ENCODE results near the gene RC3H2.
"Not testable (repeated sequence)": the region's sequence is repeated elsewhere in the genome, so short reads cannot be mapped to it uniquely, and the experiment has no call there.

The RC3H2 gene

GRCh38 chr9:122912671-122912963 lies 7.5 kb upstream of the RC3H2 start:
- peak overlapping the region; percentile 99 for H3K9ac ChIP-seq (ENCODE audit: low read length)
- H3K36me3 ChIP-seq (ENCODE audit: control insufficient read depth, insufficient read depth, low read length, severe bottlenecking) = peaks cover 34% of the 10 kb centered on the region
- H3K4me1 ChIP-seq (ENCODE audit: control insufficient read depth, insufficient read depth, low read length) = peaks cover 11% of the 10 kb centered on the region
- no peaks in the 10 kb centered on the region for H3K27me3 ChIP-seq (replicated peaks; ENCODE audit: control insufficient read depth, insufficient read depth, low read length)
- H3K9me3 ChIP-seq (ENCODE audit: control insufficient read depth, low read length) = no peaks in the 10 kb centered on the region
- DNase-seq (ENCODE audit: low read depth) = no peak
- peak overlapping the region; percentile 100 for H3K4me3 ChIP-seq (ENCODE audit: low read length)

GRCh38 chr9:122906122-122906521 lies 963 bp upstream of the RC3H2 start:
- not testable (repeated sequence) for DNase-seq (ENCODE audit: low read depth); H3K4me3 ChIP-seq (ENCODE audit: low read length); H3K27me3 ChIP-seq (replicated peaks; ENCODE audit: control insufficient read depth, insufficient read depth, low read length); H3K9me3 ChIP-seq (ENCODE audit: control insufficient read depth, low read length); H3K9ac ChIP-seq (ENCODE audit: low read length)
- Histone ChIP-seq H3K36me3 (ENCODE audit: control insufficient read depth, insufficient read depth, low read length, severe bottlenecking) (peaks cover 25% of the 10 kb centered on the region), H3K4me1 (ENCODE audit: control insufficient read depth, insufficient read depth, low read length) (peaks cover 20% of the 10 kb centered on the region)

DNA sequence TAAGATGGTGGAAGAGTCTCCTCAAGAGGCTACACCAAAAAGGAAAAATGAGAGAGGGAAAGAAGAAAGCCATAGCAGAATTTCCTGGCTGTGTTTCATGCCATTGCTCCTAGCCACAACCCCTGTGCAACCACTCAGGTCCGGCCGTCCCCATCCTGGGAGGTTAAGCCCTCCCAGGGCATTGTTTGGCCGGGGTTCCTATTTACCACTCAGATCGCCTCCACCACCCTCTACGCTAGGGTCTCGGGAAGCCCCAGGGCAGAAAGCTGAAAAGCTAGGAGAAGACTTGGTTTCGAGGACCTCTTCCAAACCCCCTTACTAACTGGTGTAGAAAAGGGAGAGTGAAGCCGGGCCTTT lies 715 bp downstream of the RC3H2 start:
- H3K4me3 ChIP-seq (ENCODE audit: low read length) = peak overlapping the region; percentile 99
- no peaks in the 10 kb centered on the region for H3K9me3 ChIP-seq (ENCODE audit: control insufficient read depth, low read length)
- peak overlapping the region; percentile 99 for H3K9ac ChIP-seq (ENCODE audit: low read length)
- peaks cover 35% of the 10 kb centered on the region for H3K4me1 ChIP-seq (ENCODE audit: control insufficient read depth, insufficient read depth, low read length)
- H3K27me3 ChIP-seq (replicated peaks; ENCODE audit: control insufficient read depth, insufficient read depth, low read length) = no peaks in the 10 kb centered on the region
- peak; percentile 65 for DNase-seq (ENCODE audit: low read depth)
- H3K36me3 ChIP-seq (ENCODE audit: control insufficient read depth, insufficient read depth, low read length, severe bottlenecking) = peaks cover 9% of the 10 kb centered on the region

- peak overlapping the region; percentile 70 for H3K9ac ChIP-seq (ENCODE audit: low read length)
- no peaks in the 10 kb centered on the region for H3K27me3 ChIP-seq (replicated peaks; ENCODE audit: control insufficient read depth, insufficient read depth, low read length)
- H3K36me3 ChIP-seq (ENCODE audit: control insufficient read depth, insufficient read depth, low read length, severe bottlenecking) = peaks cover 18% of the 10 kb centered on the region
- DNase-seq (ENCODE audit: low read depth) = peak; percentile 39
- peak overlapping the region; percentile 69 for H3K4me3 ChIP-seq (ENCODE audit: low read length)
- peaks cover 45% of the 10 kb centered on the region for H3K4me1 ChIP-seq (ENCODE audit: control insufficient read depth, insufficient read depth, low read length)
- no peaks in the 10 kb centered on the region for H3K9me3 ChIP-seq (ENCODE audit: control insufficient read depth, low read length)
Measured at GRCh38 chr9:122900791-122901190, 4.4 kb downstream of the RC3H2 start.

GRCh38 chr9:122897969-122898368 lies 7.2 kb downstream of the RC3H2 start:
- no peak overlapping the region for H3K9ac ChIP-seq (ENCODE audit: low read length)
- H3K27me3 ChIP-seq (replicated peaks; ENCODE audit: control insufficient read depth, insufficient read depth, low read length) = no peaks in the 10 kb centered on the region
- H3K9me3 ChIP-seq (ENCODE audit: control insufficient read depth, low read length) = no peaks in the 10 kb centered on the region
- DNase-seq (ENCODE audit: low read depth) = peak; percentile 11
- peaks cover 44% of the 10 kb centered on the region for H3K36me3 ChIP-seq (ENCODE audit: control insufficient read depth, insufficient read depth, low read length, severe bottlenecking)
- peaks cover 34% of the 10 kb centered on the region for H3K4me1 ChIP-seq (ENCODE audit: control insufficient read depth, insufficient read depth, low read length)
- H3K4me3 ChIP-seq (ENCODE audit: low read length) = no peak overlapping the region

DNA sequence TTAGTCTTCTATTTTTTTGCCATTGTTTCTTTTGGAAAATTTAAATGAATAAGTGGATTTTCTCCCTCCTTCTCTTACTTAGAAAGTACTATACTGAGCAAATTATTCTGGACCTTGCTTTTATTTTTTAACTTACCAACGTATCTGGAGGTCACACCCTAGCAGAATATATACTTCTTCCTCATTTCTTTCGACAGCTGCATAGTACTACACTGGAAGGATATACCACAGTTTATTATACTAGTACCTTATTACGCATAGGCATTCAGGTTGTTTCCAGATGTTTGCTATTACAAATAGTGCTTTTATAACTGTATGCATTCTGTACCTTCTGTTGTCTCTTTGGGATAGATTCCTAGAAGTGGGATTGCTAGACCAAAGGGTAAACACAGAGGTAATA lies 16.7 kb downstream of the RC3H2 start:
- Histone ChIP-seq H3K36me3 (ENCODE audit: control insufficient read depth, insufficient read depth, low read length, severe bottlenecking) (peaks cover 88% of the 10 kb centered on the region), H3K4me3 (ENCODE audit: low read length) (no peak overlapping the region), H3K4me1 (ENCODE audit: control insufficient read depth, insufficient read depth, low read length) (no peaks in the 10 kb centered on the region), H3K9ac (ENCODE audit: low read length) (no peak overlapping the region), H3K9me3 (ENCODE audit: control insufficient read depth, low read length) (no peaks in the 10 kb centered on the region), H3K27me3 (replicated peaks; ENCODE audit: control insufficient read depth, insufficient read depth, low read length) (no peaks in the 10 kb centered on the region)
- no peak for DNase-seq (ENCODE audit: low read depth)

GRCh38 chr9:122883125-122883524 lies 22.0 kb downstream of the RC3H2 start:
- peaks cover 92% of the 10 kb centered on the region for H3K36me3 ChIP-seq (ENCODE audit: control insufficient read depth, insufficient read depth, low read length, severe bottlenecking)
- DNase-seq (ENCODE audit: low read depth) = no peak

DNA sequence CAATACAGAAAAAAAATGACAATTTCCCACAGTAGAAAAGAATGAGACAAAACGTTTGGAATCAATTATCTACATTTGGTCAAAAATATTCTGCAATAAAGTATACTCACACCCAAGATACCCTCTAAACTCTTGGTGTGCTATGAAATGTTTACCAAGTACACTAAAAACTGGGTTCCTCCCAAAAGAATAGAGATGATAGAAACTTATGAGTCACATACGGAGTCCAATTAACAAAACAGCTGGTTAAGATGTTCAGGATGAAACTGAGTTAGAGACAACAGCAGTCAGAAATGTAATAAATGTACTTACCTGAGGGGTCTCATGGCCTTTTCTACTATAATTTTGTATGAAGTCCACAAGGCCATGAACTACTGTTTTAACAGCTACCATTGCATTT lies 25.7 kb downstream of the RC3H2 start:
- Histone ChIP-seq H3K4me1 (ENCODE audit: control insufficient read depth, insufficient read depth, low read length) (no peaks in the 10 kb centered on the region), H3K9me3 (ENCODE audit: control insufficient read depth, low read length) (no peaks in the 10 kb centered on the region), H3K36me3 (ENCODE audit: control insufficient read depth, insufficient read depth, low read length, severe bottlenecking) (peaks cover 97% of the 10 kb centered on the region), H3K27me3 (replicated peaks; ENCODE audit: control insufficient read depth, insufficient read depth, low read length) (no peaks in the 10 kb centered on the region), H3K4me3 (ENCODE audit: low read length) (no peak overlapping the region), H3K9ac (ENCODE audit: low read length) (no peak overlapping the region)
- no peak for DNase-seq (ENCODE audit: low read depth)

More at GRCh38 chr9:122883125-122883524, 22.0 kb downstream of the RC3H2 start:
- Histone ChIP-seq H3K4me3 (ENCODE audit: low read length) (no peak overlapping the region), H3K27me3 (replicated peaks; ENCODE audit: control insufficient read depth, insufficient read depth, low read length) (no peaks in the 10 kb centered on the region), H3K9ac (ENCODE audit: low read length) (no peak overlapping the region), H3K4me1 (ENCODE audit: control insufficient read depth, insufficient read depth, low read length) (no peaks in the 10 kb centered on the region), H3K9me3 (ENCODE audit: control insufficient read depth, low read length) (no peaks in the 10 kb centered on the region)

GRCh38 chr9:122875523-122875922 lies 29.6 kb downstream of the RC3H2 start:
- Histone ChIP-seq H3K27me3 (replicated peaks; ENCODE audit: control insufficient read depth, insufficient read depth, low read length) (no peaks in the 10 kb centered on the region), H3K9ac (ENCODE audit: low read length) (no peak overlapping the region), H3K4me1 (ENCODE audit: control insufficient read depth, insufficient read depth, low read length) (no peaks in the 10 kb centered on the region), H3K36me3 (ENCODE audit: control insufficient read depth, insufficient read depth, low read length, severe bottlenecking) (peaks cover 89% of the 10 kb centered on the region), H3K4me3 (ENCODE audit: low read length) (no peak overlapping the region), H3K9me3 (ENCODE audit: control insufficient read depth, low read length) (no peaks in the 10 kb centered on the region)
- no peak for DNase-seq (ENCODE audit: low read depth)

DNA sequence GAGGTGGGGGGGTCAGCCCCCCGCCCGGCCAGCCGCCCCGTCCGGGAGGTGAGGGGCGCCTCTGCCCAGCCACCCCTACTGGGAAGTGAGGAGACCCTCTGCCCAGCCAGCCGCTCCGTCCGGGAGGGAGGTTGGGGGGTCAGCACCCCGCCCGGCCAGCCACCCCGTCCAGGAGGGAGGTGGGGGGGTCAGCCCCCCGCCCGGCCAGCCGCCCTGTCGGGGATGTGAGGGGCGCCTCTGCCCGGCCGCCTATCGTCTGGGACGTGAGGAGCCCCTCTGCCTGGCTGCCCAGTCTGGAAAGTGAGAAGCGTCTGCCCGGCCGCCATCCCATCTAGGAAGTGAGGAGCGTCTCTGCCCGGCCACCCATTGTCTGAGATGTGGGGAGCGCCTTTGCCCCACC lies 37.9 kb downstream of the RC3H2 start:
- not testable (repeated sequence) for H3K9ac ChIP-seq (ENCODE audit: low read length); H3K9me3 ChIP-seq (ENCODE audit: control insufficient read depth, low read length); DNase-seq (ENCODE audit: low read depth); H3K4me3 ChIP-seq (ENCODE audit: low read length); H3K4me1 ChIP-seq (ENCODE audit: control insufficient read depth, insufficient read depth, low read length); H3K27me3 ChIP-seq (replicated peaks; ENCODE audit: control insufficient read depth, insufficient read depth, low read length)
- H3K36me3 ChIP-seq (ENCODE audit: control insufficient read depth, insufficient read depth, low read length, severe bottlenecking) = peaks cover 48% of the 10 kb centered on the region

- no peaks in the 10 kb centered on the region for H3K9me3 ChIP-seq (ENCODE audit: control insufficient read depth, low read length)
- H3K4me3 ChIP-seq (ENCODE audit: low read length) = no peak overlapping the region
- H3K9ac ChIP-seq (ENCODE audit: low read length) = no peak overlapping the region
- no peak for DNase-seq (ENCODE audit: low read depth)
- H3K27me3 ChIP-seq (replicated peaks; ENCODE audit: control insufficient read depth, insufficient read depth, low read length) = no peaks in the 10 kb centered on the region
- peaks cover 49% of the 10 kb centered on the region for H3K36me3 ChIP-seq (ENCODE audit: control insufficient read depth, insufficient read depth, low read length, severe bottlenecking)
- H3K4me1 ChIP-seq (ENCODE audit: control insufficient read depth, insufficient read depth, low read length) = no peaks in the 10 kb centered on the region
Measured at GRCh38 chr9:122866079-122866478, 39.1 kb downstream of the RC3H2 start.

GRCh38 chr9:122865300-122865699 lies 39.9 kb downstream of the RC3H2 start:
- H3K9me3 ChIP-seq (ENCODE audit: control insufficient read depth, low read length) = no peaks in the 10 kb centered on the region
- no peak overlapping the region for H3K4me3 ChIP-seq (ENCODE audit: low read length)
- peaks cover 53% of the 10 kb centered on the region for H3K36me3 ChIP-seq (ENCODE audit: control insufficient read depth, insufficient read depth, low read length, severe bottlenecking)
- no peak overlapping the region for H3K9ac ChIP-seq (ENCODE audit: low read length)
- DNase-seq (ENCODE audit: low read depth) = no peak
- no peaks in the 10 kb centered on the region for H3K27me3 ChIP-seq (replicated peaks; ENCODE audit: control insufficient read depth, insufficient read depth, low read length)
- H3K4me1 ChIP-seq (ENCODE audit: control insufficient read depth, insufficient read depth, low read length) = no peaks in the 10 kb centered on the region

Data from adipocyte (in vitro differentiated cells).